Stomach (tissue), 9 donors: ENCODE measurements around the gene HNRNPU. TPM values are rescaled to one million over a fixed set of nuclear protein-coding genes. Genes with fewer than 3 reads are reported as not detected.
A peak's percentile ranks its signal among the peaks of the same experiment; 100 is the strongest.

Experiments used
- DNase-seq, 2 donors: peaks; one replicate each; pipeline versions ENCODE4 v3.0.0 to v3.0.0-alpha.2; 2013 to 2019
- H3K27ac ChIP-seq, 5 donors: fragments of 200-600 bp in 4 of 5; sonication (generic) in 4 of 5; one replicate each; pipeline ENCODE4 v1.5.1; 2013 to 2019; ENCODE audit warnings: mild to moderate bottlenecking in 1 of 5, moderate library complexity in 1 of 5
- H3K27me3 ChIP-seq, 3 donors: fragments of 200-600 bp; sonication (generic); one replicate each; pipeline ENCODE4 v1.5.1; 2017 to 2019; ENCODE audit warnings: mixed run types in 1 of 3
- H3K36me3 ChIP-seq, 4 donors: fragments of 200-600 bp; sonication (generic); 1 replicate in 3 of 4; 2 replicates in 1 of 4; pipeline ENCODE4 v1.5.1; 2016 to 2019
- H3K4me1 ChIP-seq, 4 donors: fragments of 200-600 bp; sonication (generic); one replicate each; pipeline ENCODE4 v1.5.1; 2016 to 2019
- H3K4me3 ChIP-seq, 4 donors: fragments of 200-600 bp; sonication (generic) in 3 of 4; one replicate each; pipeline ENCODE4 v1.5.1; 2016 to 2019; ENCODE audit warnings: mild to moderate bottlenecking in 1 of 4
- H3K9me3 ChIP-seq, 4 donors: fragments of 200-600 bp; sonication (generic); one replicate each; pipeline ENCODE4 v1.5.1; 2016 to 2019
- EP300 ChIP-seq: sonication (generic); formaldehyde crosslinking; IDR thresholded peaks from one replicate; pipeline ENCODE4 v1.6.1; 2017; ENCODE audit warnings: antibody characterized with exemption
- POLR2A ChIP-seq, 4 donors: fragments of 450-650 bp; IDR thresholded peaks; one replicate each; pipeline ENCODE4 v1.6.1; 2016; ENCODE audit warnings: antibody characterized with exemption in 4 of 4, control low read depth in 2 of 4, mild to moderate bottlenecking in 1 of 4, moderate library complexity in 1 of 4
- POLR2AphosphoS5 ChIP-seq, 3 donors: sonication (generic); formaldehyde crosslinking; IDR thresholded peaks; one replicate each; pipeline ENCODE4 v1.6.1; 2016; ENCODE audit warnings: antibody characterized with exemption in 3 of 3
- WGBS, 5 donors: extraction: QIAGEN DNeasy Blood & Tissue Kit in 3 of 5; methylation state at CpG; one replicate each; pipeline versions ENCODE4 v1.1.5 to v1.1.7; 2013 to 2018; 5-methylcytosine and 5-hydroxymethylcytosine counted together
- intact Hi-C: fragments of 100-400 bp; cut with DNase I; formaldehyde crosslinking; loops from one replicate; pipeline ENCODE4 v1.15.1; 2023; ENCODE audit warnings: low total_unique reads
- polyA plus RNA-seq, 3 donors: library from polyadenylated mRNA; stranded (reverse); fragments of 200-250 nt; gene quantifications; one replicate each; pipeline ENCODE4 v1.2.3, GENCODE V29; 2013
- total RNA-seq, 5 donors: library from RNA; depleted of rRNA; stranded (reverse); fragments of >200 nt; gene quantifications; one replicate each; pipeline versions ENCODE4 v1.1.0 to v1.2.3, GENCODE V29; 2014 to 2016
- TF ChIP-seq, protein P1 (sequence below), 7 experiments: fragments of 450-650 bp in 4 of 7; fragments of 200-600 bp in 3 of 7; sonication (generic) in 3 of 7; IDR thresholded peaks; one replicate each; pipeline ENCODE4 v1.5.1; 2016 to 2019; ENCODE audit warnings: antibody characterized with exemption in 7 of 7, control low read depth in 2 of 7, mild to moderate bottlenecking in 1 of 7
- donor health status: healthy with polysubstance abuse.
- donor health status: Bipolar disorder and iron deficiency.
- donor health status: healthy.

Gene HNRNPU
- total and polyA plus RNA-seq, 8 donors, result 76.3 to 533 (median 309) TPM

DNA sequence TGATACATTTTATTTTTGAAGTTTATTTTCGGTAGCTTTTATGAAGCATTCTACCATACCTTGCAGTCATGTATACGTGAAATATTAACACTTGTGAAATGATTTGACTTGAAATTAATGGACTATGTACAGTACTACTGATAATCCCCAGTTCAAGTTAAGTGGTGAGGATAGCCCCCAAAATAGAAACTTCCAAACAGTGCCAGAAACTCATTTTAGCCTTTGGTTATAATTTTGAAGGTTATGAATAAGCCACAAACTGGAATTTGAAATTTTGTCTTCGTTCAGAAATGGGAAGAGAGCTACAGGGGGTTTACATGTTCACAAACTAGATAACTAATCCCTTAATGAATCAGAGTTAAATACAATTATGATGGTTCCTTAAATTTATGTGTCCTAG is 1.5 kb upstream of the HNRNPU start:
- Histone ChIP-seq H3K9me3 (no peaks in the 10 kb centered on the region), H3K4me3 (no peak overlapping the region), H3K27me3 (no peaks in the 10 kb centered on the region), H3K27ac (peak overlapping the region in 4 of 5 donors; percentile 99 to 100 (median 100)), H3K36me3 (peaks cover 0 to 7% (median 1%) of the 10 kb centered on the region in 4 donors), H3K4me1 (peaks cover 8 to 28% (median 20%) of the 10 kb centered on the region in 4 donors)
- DNase-seq, result no peak
- TF ChIP-seq, protein P1, sequence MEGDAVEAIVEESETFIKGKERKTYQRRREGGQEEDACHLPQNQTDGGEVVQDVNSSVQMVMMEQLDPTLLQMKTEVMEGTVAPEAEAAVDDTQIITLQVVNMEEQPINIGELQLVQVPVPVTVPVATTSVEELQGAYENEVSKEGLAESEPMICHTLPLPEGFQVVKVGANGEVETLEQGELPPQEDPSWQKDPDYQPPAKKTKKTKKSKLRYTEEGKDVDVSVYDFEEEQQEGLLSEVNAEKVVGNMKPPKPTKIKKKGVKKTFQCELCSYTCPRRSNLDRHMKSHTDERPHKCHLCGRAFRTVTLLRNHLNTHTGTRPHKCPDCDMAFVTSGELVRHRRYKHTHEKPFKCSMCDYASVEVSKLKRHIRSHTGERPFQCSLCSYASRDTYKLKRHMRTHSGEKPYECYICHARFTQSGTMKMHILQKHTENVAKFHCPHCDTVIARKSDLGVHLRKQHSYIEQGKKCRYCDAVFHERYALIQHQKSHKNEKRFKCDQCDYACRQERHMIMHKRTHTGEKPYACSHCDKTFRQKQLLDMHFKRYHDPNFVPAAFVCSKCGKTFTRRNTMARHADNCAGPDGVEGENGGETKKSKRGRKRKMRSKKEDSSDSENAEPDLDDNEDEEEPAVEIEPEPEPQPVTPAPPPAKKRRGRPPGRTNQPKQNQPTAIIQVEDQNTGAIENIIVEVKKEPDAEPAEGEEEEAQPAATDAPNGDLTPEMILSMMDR (IDR thresholded peaks at IDR 0.05), result no peak
- 51 to 86% (median 66%) methylated on average over 3 of the region's 3 CpGs for WGBS, 5 donors
- intact Hi-C loops, result no loop called here

GRCh38 chr1:244865028-244865371 is 657 bp upstream of the HNRNPU start:
- 8 to 13% (median 12%) methylated on average over 9 of the region's 9 CpGs for WGBS, 5 donors
- no peaks in the 10 kb centered on the region for H3K9me3 ChIP-seq
- peaks cover 16 to 36% (median 28%) of the 10 kb centered on the region in 4 donors for H3K4me1 ChIP-seq
- intact Hi-C loops, result no loop called here
- peak overlapping the region; percentile 99 to 100 (median 99) for H3K27ac ChIP-seq
- peak overlapping the region; percentile 72 to 98 (median 80) for H3K4me3 ChIP-seq
- no peaks in the 10 kb centered on the region for H3K27me3 ChIP-seq
- peaks cover 4 to 15% (median 9%) of the 10 kb centered on the region in 4 donors for H3K36me3 ChIP-seq
- peak in 1 of 2 donors; percentile 33 for DNase-seq
- TF ChIP-seq EP300 (no peak), POLR2A (IDR thresholded peaks at IDR 0.05) (no peak), POLR2AphosphoS5 (IDR thresholded peaks at IDR 0.05) (no peak)
- TF ChIP-seq, protein P1 (IDR thresholded peaks at IDR 0.05), result no peak

GRCh38 chr1:244863491-244864252 is 671 bp downstream of the HNRNPU start:
- intact Hi-C loops, result no loop called here
- TF ChIP-seq EP300, result no peak
- TF ChIP-seq POLR2A (IDR thresholded peaks at IDR 0.05), result no peak
- TF ChIP-seq, protein P1 (IDR thresholded peaks at IDR 0.05), result no peak
- no peak for TF ChIP-seq POLR2AphosphoS5 (IDR thresholded peaks at IDR 0.05)
- H3K9me3 ChIP-seq, result no peaks in the 10 kb centered on the region

GRCh38 chr1:244862699-244863490 is 1.4 kb downstream of the HNRNPU start:
- intact Hi-C loops, result no loop called here
- peak overlapping the region; percentile 72 to 98 (median 80) for H3K4me3 ChIP-seq
- 0 to 1% (median 1%) methylated on average over 23 to 81 of the region's 87 CpGs for WGBS, 5 donors

More at GRCh38 chr1:244863491-244864252, 671 bp downstream of the HNRNPU start:
- Histone ChIP-seq H3K4me1 (peaks cover 21 to 50% (median 42%) of the 10 kb centered on the region in 4 donors), H3K36me3 (peaks cover 17 to 29% (median 22%) of the 10 kb centered on the region in 4 donors), H3K4me3 (peak overlapping the region; percentile 72 to 98 (median 80)), H3K27me3 (no peaks in the 10 kb centered on the region), H3K27ac (peak overlapping the region; percentile 99 to 100 (median 99))
- WGBS, 5 donors, result 0 to 1% (median 0%) methylated on average over 46 to 92 of the region's 92 CpGs
- peak in 1 of 2 donors; percentile 40 for DNase-seq

More at GRCh38 chr1:244862699-244863490, 1.4 kb downstream of the HNRNPU start:
- no peaks in the 10 kb centered on the region for H3K27me3 ChIP-seq
- H3K36me3 ChIP-seq, result peaks cover 24 to 37% (median 30%) of the 10 kb centered on the region in 4 donors
- H3K4me1 ChIP-seq, result peaks cover 27 to 57% (median 47%) of the 10 kb centered on the region in 4 donors
- peak overlapping the region; percentile 99 to 100 (median 99) for H3K27ac ChIP-seq
- DNase-seq, result peak; percentile 98
- TF ChIP-seq, protein P1 (IDR thresholded peaks at IDR 0.05), result no peak
- no peak for TF ChIP-seq EP300
- TF ChIP-seq POLR2A (IDR thresholded peaks at IDR 0.05), result no peak
- TF ChIP-seq POLR2AphosphoS5 (IDR thresholded peaks at IDR 0.05), result peak; percentile 65 to 72 (median 71)
- no peaks in the 10 kb centered on the region for H3K9me3 ChIP-seq
